Suppressor macrophage treated with lipopolysaccharide for 1 hour (primary cell): ENCODE results near the gene CPE.
"Not testable (repeated sequence)": the region's sequence is repeated elsewhere in the genome, so short reads cannot be mapped to it uniquely, and the experiment has no call there.

ENCODE experiments used
- DNase-seq, 3 donors: peaks; one replicate each; pipeline ENCODE4 v3.0.0-alpha.2; 2020 to 2022

Gene CPE

GRCh38 chr4:165410214-165410613, 31.4 kb downstream of the CPE start:
- DNase-seq: no peak

GRCh38 chr4:165415910-165416309, 37.1 kb downstream of the CPE start:
- no peak for DNase-seq

GRCh38 chr4:165418073-165418472, 39.3 kb downstream of the CPE start:
- DNase-seq: no peak

GRCh38 chr4:165425629-165426028, 46.8 kb downstream of the CPE start:
- no peak for DNase-seq

- DNase-seq: no peak
Measured at GRCh38 chr4:165426331-165426730, 47.5 kb downstream of the CPE start.

- no peak for DNase-seq
Measured at GRCh38 chr4:165426823-165427222, 48.0 kb downstream of the CPE start.

- DNase-seq: no peak
Measured at GRCh38 chr4:165428957-165429356, 50.1 kb downstream of the CPE start.

- no peak for DNase-seq
Measured at GRCh38 chr4:165433529-165433928, 54.7 kb downstream of the CPE start.

- DNase-seq: no peak
Measured at GRCh38 chr4:165437691-165438090, 58.9 kb downstream of the CPE start.

- no peak for DNase-seq
Measured at GRCh38 chr4:165439344-165439743, 60.5 kb downstream of the CPE start.

- DNase-seq: no peak
Measured at GRCh38 chr4:165439981-165440380, 61.2 kb downstream of the CPE start.

- DNase-seq: no peak
Measured at GRCh38 chr4:165440415-165441158, 61.8 kb downstream of the CPE start.

GRCh38 chr4:165443276-165443675, 64.5 kb downstream of the CPE start:
- no peak for DNase-seq

GRCh38 chr4:165448700-165449099, 69.9 kb downstream of the CPE start:
- DNase-seq: no peak

- DNase-seq: no peak
Measured at GRCh38 chr4:165449333-165449732, 70.5 kb downstream of the CPE start.

GRCh38 chr4:165450871-165451270, 72.1 kb downstream of the CPE start:
- no peak for DNase-seq

GRCh38 chr4:165453140-165453539, 74.3 kb downstream of the CPE start:
- DNase-seq: not testable (repeated sequence)

- DNase-seq: no peak
Measured at GRCh38 chr4:165454426-165454825, 75.6 kb downstream of the CPE start.

- DNase-seq: no peak
Measured at GRCh38 chr4:165457793-165458192, 79.0 kb downstream of the CPE start.

GRCh38 chr4:165458471-165458870, 79.7 kb downstream of the CPE start:
- DNase-seq: no peak

GRCh38 chr4:165461159-165461821, 82.5 kb downstream of the CPE start:
- no peak for DNase-seq

GRCh38 chr4:165462009-165462408, 83.2 kb downstream of the CPE start:
- no peak for DNase-seq

- DNase-seq: no peak
Measured at GRCh38 chr4:165464376-165464775, 85.6 kb downstream of the CPE start.

- DNase-seq: peak; percentile 57 to 75 (median 67)
Measured at GRCh38 chr4:165464813-165465381, 86.1 kb downstream of the CPE start.
